Breast epithelium (tissue), 4 donors: Measurements from ENCODE around the gene GASK1B. TPM values are rescaled to one million over a fixed set of nuclear protein-coding genes. Genes with fewer than 3 reads are reported as not detected.

Experiments used
- DNase-seq, 2 donors: peaks; one replicate each; pipeline ENCODE4 v3.0.0-alpha.2; 2019; ENCODE audit warnings: low spot score in 2 of 2
- H3K27ac ChIP-seq, 2 donors: fragments of 200-600 bp; sonication (generic) in 1 of 2; one replicate each; pipeline ENCODE4 v1.5.1; 2016 to 2019; ENCODE audit warnings: mild to moderate bottlenecking in 1 of 2
- H3K27me3 ChIP-seq, 2 donors: fragments of 200-600 bp; sonication (generic) in 1 of 2; one replicate each; pipeline versions ENCODE4 v1.5.1 to v1.6.0; 2017 to 2019; ENCODE audit warnings: control low read depth in 1 of 2, mild to moderate bottlenecking in 1 of 2
- H3K36me3 ChIP-seq: fragments of 200-600 bp; one replicate; pipeline ENCODE4 v1.5.1; 2019
- H3K4me1 ChIP-seq, 2 donors: fragments of 200-600 bp; sonication (generic); one replicate each; pipeline ENCODE4 v1.5.1; 2016 to 2019; ENCODE audit warnings: control low read depth in 1 of 2
- H3K4me3 ChIP-seq, 3 donors: fragments of 200-600 bp; sonication (generic); 1 replicate in 2 of 3; 2 replicates in 1 of 3; pipeline ENCODE4 v1.5.1; 2016 to 2019; ENCODE audit warnings: mild to moderate bottlenecking in 3 of 3, moderate library complexity in 2 of 3
- H3K9me3 ChIP-seq, 2 donors: fragments of 200-600 bp; sonication (generic) in 1 of 2; one replicate each; pipeline ENCODE4 v1.5.1; 2016 to 2019; ENCODE audit warnings: control low read depth in 1 of 2
- POLR2A ChIP-seq: fragments of 450-650 bp; IDR thresholded peaks from one replicate; pipeline ENCODE4 v1.6.1; 2016; ENCODE audit warnings: antibody characterized with exemption, mild to moderate bottlenecking, moderate library complexity
- POLR2AphosphoS5 ChIP-seq, 3 donors: sonication (generic); formaldehyde crosslinking; IDR thresholded peaks; one replicate each; pipeline ENCODE4 v1.6.1; 2017; ENCODE audit warnings: antibody characterized with exemption in 3 of 3
- intact Hi-C: fragments of 100-400 bp; cut with DNase I; formaldehyde crosslinking; loops from one replicate; pipeline ENCODE4 v1.15.1; 2023; ENCODE audit warnings: low total_unique reads
- total RNA-seq, 3 donors: library from RNA; depleted of rRNA; stranded (reverse); fragments of >200 nt; gene quantifications; one replicate each; pipeline ENCODE4 v1.1.0, GENCODE V29; 2016
- TF ChIP-seq, protein P1 (sequence below), 3 donors: fragments of 450-650 bp; IDR thresholded peaks; one replicate each; pipeline ENCODE4 v1.5.1; 2016 to 2017; ENCODE audit warnings: antibody characterized with exemption in 3 of 3, mild to moderate bottlenecking in 3 of 3, moderate library complexity in 3 of 3

The GASK1B gene
- total RNA-seq, 3 donors from 2014 or later, result 69.3 to 71.1 (median 70.4) TPM

DNA sequence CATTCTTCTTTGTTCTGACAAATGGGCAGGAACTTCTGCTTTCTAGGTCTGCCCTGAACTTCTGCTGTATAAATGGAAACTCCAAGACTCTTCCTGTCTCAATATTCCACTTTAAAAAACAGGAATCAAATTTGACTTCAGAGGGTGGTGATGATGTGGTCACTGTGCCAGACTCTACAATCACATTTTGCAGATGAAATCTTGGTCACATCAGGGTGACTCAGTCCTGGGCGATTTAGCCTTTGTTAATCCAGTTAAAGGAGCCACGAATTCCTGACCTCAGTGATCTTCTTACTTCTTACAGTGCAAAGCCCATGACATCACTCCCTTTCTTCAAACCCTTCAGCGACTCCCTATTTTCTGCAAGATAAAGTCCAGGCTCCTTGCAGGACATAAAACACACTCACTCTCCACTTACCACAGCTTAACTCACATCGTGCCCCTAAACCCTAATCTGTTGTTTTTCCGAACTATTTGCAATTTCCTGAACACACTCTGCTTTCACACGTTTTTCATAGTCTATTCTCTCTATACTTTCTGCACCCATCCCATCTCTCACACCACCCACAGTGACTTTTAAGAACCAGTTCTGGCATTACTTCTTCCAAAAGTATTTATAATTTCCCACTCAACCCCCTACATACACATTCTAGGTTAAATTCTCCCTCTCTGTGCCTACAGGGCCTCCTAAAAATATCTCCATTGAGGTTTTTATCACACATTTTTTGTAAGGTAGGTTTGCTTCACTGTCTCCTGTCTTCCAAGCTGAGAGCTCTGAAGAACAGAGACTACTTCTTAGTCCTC, 11.1 kb downstream of the GASK1B start:
- peak overlapping the region; percentile 62 to 70 for H3K27ac ChIP-seq
- no peaks in the 10 kb centered on the region for H3K9me3 ChIP-seq
- H3K27me3 ChIP-seq, result no peaks in the 10 kb centered on the region
- intact Hi-C loops, result loop anchor here (10.0 kb wide), 1 partner anchor 1367 kb away; no protein-coding TSS in a partner anchor
- peak overlapping the region in 2 of 3 donors; percentile 6 to 41 for H3K4me3 ChIP-seq
- TF ChIP-seq, protein P1, sequence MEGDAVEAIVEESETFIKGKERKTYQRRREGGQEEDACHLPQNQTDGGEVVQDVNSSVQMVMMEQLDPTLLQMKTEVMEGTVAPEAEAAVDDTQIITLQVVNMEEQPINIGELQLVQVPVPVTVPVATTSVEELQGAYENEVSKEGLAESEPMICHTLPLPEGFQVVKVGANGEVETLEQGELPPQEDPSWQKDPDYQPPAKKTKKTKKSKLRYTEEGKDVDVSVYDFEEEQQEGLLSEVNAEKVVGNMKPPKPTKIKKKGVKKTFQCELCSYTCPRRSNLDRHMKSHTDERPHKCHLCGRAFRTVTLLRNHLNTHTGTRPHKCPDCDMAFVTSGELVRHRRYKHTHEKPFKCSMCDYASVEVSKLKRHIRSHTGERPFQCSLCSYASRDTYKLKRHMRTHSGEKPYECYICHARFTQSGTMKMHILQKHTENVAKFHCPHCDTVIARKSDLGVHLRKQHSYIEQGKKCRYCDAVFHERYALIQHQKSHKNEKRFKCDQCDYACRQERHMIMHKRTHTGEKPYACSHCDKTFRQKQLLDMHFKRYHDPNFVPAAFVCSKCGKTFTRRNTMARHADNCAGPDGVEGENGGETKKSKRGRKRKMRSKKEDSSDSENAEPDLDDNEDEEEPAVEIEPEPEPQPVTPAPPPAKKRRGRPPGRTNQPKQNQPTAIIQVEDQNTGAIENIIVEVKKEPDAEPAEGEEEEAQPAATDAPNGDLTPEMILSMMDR (IDR thresholded peaks at IDR 0.05), result no peak
- TF ChIP-seq POLR2A (no peak), POLR2AphosphoS5 (IDR thresholded peaks at IDR 0.05) (no peak)
- no peaks in the 10 kb centered on the region for H3K36me3 ChIP-seq
- H3K4me1 ChIP-seq, result peaks cover 3 to 10% of the 10 kb centered on the region in 2 donors
- DNase-seq, result no peak

DNA sequence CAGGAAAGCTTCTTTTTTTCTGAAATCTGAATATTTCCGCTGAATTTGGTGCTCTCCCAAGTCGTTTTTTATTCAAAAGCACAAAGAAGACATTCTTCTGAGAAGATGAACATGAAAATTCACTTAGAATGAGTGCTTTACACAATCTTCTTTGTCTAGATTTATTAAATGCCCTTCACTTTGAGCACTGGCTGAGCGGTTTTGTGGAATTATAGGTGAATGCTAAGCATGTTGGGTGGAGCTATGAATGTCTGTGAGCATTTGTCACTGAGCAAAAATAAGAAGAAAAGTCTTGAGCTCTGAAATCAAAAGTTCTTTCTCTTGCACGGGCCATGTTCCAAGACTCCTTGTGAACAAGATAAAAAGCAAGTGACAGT, 13.1 kb downstream of the GASK1B start:
- intact Hi-C loops, result loop anchor here (10.0 kb wide), 1 partner anchor 1365 kb away; no protein-coding TSS in a partner anchor
- peak overlapping the region; percentile 49 to 72 for H3K27ac ChIP-seq

DNA sequence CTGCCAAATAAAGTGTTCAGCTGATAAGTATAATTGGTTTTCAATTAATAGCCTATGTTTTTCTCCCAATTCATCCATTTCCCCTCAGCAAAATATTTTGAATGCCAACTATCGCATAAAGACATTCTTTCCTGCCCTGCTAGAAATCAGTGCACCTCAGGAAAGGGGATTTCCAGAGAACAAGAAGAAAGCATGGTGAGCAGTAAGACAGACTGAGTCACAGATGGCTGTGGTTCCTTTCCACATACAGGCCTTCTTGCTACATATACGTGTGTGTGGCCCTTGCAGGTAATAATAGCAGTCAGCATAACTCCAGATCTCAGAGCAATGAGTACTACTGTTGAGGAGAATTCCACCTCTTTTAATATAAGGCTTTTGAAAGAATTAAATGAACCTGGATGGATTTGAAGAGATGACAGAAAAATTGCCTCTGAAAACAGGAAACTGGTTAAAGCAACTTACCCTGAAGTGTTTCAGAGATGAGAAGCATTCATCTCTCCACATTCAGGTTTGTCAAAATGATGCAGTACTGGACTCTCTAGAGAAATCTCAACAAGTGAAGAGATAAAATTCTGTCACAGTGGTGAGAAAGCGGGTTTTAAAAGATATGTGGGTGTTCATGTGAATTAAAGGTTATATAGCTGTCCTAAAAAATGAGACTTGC, 13.6 kb downstream of the GASK1B start:
- H3K9me3 ChIP-seq, result no peaks in the 10 kb centered on the region
- H3K27ac ChIP-seq, result peak overlapping the region; percentile 49 to 72
- H3K4me1 ChIP-seq, result peaks cover 3 to 10% of the 10 kb centered on the region in 2 donors
- H3K36me3 ChIP-seq, result no peaks in the 10 kb centered on the region
- peak overlapping the region in 1 of 3 donors; percentile 10 for H3K4me3 ChIP-seq
- no peak for TF ChIP-seq POLR2A
- TF ChIP-seq, protein P1 (IDR thresholded peaks at IDR 0.05), result no peak
- DNase-seq, result no peak
- intact Hi-C loops, result no loop called here
- H3K27me3 ChIP-seq, result no peaks in the 10 kb centered on the region

More for the DNA sequence above, 13.1 kb downstream of the GASK1B start:
- Histone ChIP-seq H3K36me3 (no peaks in the 10 kb centered on the region), H3K9me3 (no peaks in the 10 kb centered on the region), H3K4me3 (peak overlapping the region in 1 of 3 donors; percentile 1), H3K27me3 (no peaks in the 10 kb centered on the region), H3K4me1 (peaks cover 3 to 10% of the 10 kb centered on the region in 2 donors)
- TF ChIP-seq POLR2AphosphoS5 (IDR thresholded peaks at IDR 0.05) (no peak), POLR2A (no peak)
- TF ChIP-seq, protein P1 (IDR thresholded peaks at IDR 0.05), result no peak
- no peak for DNase-seq

GRCh38 chr4:158157412-158157811, 15.4 kb downstream of the GASK1B start:
- TF ChIP-seq POLR2AphosphoS5 (IDR thresholded peaks at IDR 0.05) (no peak), POLR2A (no peak)
- TF ChIP-seq, protein P1 (IDR thresholded peaks at IDR 0.05), result no peak
- Histone ChIP-seq H3K4me1 (peaks cover 3 to 9% of the 10 kb centered on the region in 2 donors), H3K27ac (peak overlapping the region; percentile 1 to 49), H3K4me3 (no peak overlapping the region), H3K9me3 (no peaks in the 10 kb centered on the region), H3K36me3 (no peaks in the 10 kb centered on the region), H3K27me3 (no peaks in the 10 kb centered on the region)
- intact Hi-C loops, result no loop called here
- DNase-seq, result no peak
